A673 (cell line): ENCODE data around the gene NEURL3.

Source experiments
- EZH2 ChIP-seq: fragments of 200-600 bp; sonication (generic); IDR thresholded peaks from 2 replicates; pipeline ENCODE4 v1.6.1; 2017; ENCODE audit warnings: borderline replicate concordance, low read depth, mild to moderate bottlenecking, mixed read lengths, antibody characterized with exemption, low read length; ENCODE audit not compliant: poor library complexity, severe bottlenecking
- TF ChIP-seq, protein P1 (sequence below): fragments of 300-800, 200-600 bp; sonication (generic); conservative IDR thresholded peaks from 2 replicates; pipeline ENCODE4 v1.5.1; 2017; ENCODE audit warnings: low read depth, mild to moderate bottlenecking, antibody characterized with exemption, low read length, moderate library complexity, mixed read lengths

DNA sequence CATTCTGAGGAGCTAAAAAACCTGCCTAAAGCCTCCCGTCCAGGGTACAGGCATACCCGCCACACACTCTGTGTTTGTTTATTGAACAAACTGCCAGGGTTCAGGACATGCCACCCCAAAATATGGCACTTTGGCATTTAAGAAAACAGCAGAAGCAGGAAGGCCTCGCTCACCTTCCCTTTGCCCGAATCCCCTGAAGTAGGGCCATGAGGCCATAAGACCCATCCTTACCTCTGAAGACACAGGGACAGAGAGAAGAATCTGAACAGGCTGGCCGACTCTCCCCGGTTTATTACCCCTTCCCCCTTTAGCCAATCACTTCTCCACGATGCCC is 1.7 kb upstream of the NEURL3 start:
- TF ChIP-seq, protein P1, sequence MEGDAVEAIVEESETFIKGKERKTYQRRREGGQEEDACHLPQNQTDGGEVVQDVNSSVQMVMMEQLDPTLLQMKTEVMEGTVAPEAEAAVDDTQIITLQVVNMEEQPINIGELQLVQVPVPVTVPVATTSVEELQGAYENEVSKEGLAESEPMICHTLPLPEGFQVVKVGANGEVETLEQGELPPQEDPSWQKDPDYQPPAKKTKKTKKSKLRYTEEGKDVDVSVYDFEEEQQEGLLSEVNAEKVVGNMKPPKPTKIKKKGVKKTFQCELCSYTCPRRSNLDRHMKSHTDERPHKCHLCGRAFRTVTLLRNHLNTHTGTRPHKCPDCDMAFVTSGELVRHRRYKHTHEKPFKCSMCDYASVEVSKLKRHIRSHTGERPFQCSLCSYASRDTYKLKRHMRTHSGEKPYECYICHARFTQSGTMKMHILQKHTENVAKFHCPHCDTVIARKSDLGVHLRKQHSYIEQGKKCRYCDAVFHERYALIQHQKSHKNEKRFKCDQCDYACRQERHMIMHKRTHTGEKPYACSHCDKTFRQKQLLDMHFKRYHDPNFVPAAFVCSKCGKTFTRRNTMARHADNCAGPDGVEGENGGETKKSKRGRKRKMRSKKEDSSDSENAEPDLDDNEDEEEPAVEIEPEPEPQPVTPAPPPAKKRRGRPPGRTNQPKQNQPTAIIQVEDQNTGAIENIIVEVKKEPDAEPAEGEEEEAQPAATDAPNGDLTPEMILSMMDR = no peak
- no peak for TF ChIP-seq EZH2
